RWPE1 (cell line): ENCODE results near the gene SEMA5A.

ENCODE experiments used
- CTCF ChIA-PET: fragments of 350-600 bp; sonication (Branson Sonifier 250); formaldehyde crosslinking; extraction: SDS; loops from one replicate; lab custom pipeline; 2021; lab: Yijun Ruan, JAX
- POLR2A ChIA-PET: fragments of 400-600 bp; formaldehyde crosslinking; extraction: SDS; loops from one replicate; lab custom pipeline; 2020; ENCODE audit warnings: antibody characterized with exemption; ENCODE audit not compliant: low non-redundant PET; lab: Yijun Ruan, JAX
- DNase-seq: peaks from one replicate; pipeline ENCODE4 v3.0.0; 2012; ENCODE audit warnings: low spot score
- H3K27ac ChIP-seq: fragments of 450-650 bp; 2 replicates; pipeline ENCODE4 v1.5.1; 2017
- TF ChIP-seq, protein P1 (sequence below): fragments of 450-650 bp; conservative IDR thresholded peaks from 2 replicates; pipeline ENCODE4 v1.5.1; 2017; ENCODE audit warnings: low read depth, mild to moderate bottlenecking

The SEMA5A gene

DNA sequence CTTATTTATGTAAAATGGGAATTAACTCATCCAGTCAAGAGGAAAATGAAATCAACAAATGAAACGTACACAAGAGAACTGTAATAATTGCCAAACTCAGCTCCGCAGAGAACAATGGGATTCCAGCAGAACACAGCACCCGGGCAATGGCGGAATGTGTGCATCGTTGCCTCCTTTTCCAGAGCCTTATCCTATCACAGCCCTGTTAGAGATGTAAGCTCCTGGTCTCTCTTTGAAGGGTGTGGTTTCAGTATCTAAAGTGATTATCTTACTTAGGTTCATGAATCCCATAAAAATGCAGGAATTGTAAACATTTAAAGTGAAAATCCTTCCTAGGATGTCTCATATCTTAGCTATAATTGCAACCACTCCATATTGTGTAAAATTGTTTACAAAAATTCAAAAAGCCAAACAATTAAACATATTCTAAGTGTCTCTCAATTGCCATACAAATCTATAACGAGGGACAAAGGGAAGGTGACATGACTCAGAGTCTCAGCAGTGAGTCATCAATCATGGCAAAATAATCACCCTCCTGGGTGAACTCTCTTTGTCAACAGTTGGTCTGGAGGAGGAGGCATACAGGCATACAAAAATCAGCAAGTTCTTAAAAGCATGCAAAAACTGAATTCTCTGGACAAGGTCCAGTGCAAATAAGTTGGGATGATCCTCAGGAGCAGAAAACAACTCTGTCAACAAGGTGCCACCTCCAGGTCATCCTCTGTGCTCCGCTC, 22.6 kb downstream of the SEMA5A start:
- CTCF ChIA-PET, result no interaction called here
- POLR2A ChIA-PET, result no interaction called here
- TF ChIP-seq, protein P1, sequence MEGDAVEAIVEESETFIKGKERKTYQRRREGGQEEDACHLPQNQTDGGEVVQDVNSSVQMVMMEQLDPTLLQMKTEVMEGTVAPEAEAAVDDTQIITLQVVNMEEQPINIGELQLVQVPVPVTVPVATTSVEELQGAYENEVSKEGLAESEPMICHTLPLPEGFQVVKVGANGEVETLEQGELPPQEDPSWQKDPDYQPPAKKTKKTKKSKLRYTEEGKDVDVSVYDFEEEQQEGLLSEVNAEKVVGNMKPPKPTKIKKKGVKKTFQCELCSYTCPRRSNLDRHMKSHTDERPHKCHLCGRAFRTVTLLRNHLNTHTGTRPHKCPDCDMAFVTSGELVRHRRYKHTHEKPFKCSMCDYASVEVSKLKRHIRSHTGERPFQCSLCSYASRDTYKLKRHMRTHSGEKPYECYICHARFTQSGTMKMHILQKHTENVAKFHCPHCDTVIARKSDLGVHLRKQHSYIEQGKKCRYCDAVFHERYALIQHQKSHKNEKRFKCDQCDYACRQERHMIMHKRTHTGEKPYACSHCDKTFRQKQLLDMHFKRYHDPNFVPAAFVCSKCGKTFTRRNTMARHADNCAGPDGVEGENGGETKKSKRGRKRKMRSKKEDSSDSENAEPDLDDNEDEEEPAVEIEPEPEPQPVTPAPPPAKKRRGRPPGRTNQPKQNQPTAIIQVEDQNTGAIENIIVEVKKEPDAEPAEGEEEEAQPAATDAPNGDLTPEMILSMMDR, result no peak
- DNase-seq, result no peak
- no peak overlapping the region for H3K27ac ChIP-seq

DNA sequence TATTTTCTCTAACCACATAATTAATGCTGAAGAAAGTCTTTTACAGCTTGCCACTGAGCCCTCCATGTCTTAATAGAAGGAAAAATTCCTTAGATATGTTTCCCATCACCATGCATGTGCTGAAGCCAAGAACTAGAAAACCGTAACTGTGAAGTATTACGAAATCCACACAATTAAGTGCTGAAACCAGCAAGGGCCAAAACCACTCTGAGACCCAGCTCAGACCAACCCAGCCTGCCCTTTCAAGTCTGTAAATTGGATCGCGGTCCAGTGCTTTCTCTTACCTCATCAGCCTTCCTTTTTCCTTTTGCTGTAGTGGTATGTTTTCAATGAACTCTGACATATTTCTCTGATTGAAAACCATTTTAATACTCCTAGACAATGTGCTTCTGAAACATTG, 26.3 kb downstream of the SEMA5A start:
- POLR2A ChIA-PET, result no interaction called here
- CTCF ChIA-PET, result no interaction called here
- no peak for DNase-seq
- TF ChIP-seq, protein P1, result no peak
- no peak overlapping the region for H3K27ac ChIP-seq

DNA sequence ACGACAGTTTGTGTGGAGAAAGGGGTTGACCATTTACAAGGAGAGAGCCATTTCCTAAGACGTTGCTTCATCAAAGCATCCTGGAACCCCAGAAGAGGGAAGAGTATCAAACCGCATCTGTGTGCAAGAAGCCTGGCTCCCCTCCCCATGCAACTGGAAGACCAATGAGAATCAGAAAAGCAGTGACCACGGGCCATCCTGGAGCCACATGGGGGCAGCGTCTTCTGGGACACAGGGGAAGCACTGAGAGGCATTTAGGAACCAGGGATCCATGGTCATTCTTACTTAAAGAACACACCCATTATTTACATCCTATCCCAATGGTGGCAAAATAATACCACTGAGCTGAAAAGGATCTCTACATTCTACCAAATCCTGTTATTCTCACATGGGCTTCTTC, 29.3 kb downstream of the SEMA5A start:
- TF ChIP-seq, protein P1, result no peak
- no peak for DNase-seq
- ChIA-PET CTCF (interaction anchor here (0.6 kb wide), 1 partner anchor 155 kb away, joined by 3 read pairs; no protein-coding TSS in a partner anchor), POLR2A (no interaction called here)
- no peak overlapping the region for H3K27ac ChIP-seq

- no peak overlapping the region for H3K27ac ChIP-seq
- POLR2A ChIA-PET, result no interaction called here
- CTCF ChIA-PET, result no interaction called here
- TF ChIP-seq, protein P1, result no peak
- DNase-seq, result no peak
Observed at GRCh38 chr5:9515436-9515835, 30.4 kb downstream of the SEMA5A start.

DNA sequence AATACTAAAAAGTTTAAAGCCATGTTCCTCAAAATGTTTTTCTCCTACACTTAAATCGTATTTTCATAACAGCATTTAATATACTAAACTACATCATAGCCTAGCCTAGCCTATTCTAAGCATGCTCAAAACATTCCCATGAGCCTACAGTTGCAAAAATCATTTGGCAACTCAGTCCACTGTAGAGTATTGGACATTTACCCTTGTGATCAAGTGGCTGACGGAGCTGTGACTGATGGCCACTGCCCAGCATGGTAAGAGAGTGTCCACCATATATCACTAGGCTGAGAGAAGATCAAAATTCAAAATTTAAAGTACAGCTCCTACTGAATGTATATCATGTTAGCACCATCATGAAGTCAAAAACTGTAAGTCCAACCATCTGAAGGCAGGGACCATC, 30.9 kb downstream of the SEMA5A start:
- ChIA-PET POLR2A (no interaction called here), CTCF (no interaction called here)
- H3K27ac ChIP-seq, result no peak overlapping the region
- DNase-seq, result no peak
- TF ChIP-seq, protein P1, result no peak

- no peak for DNase-seq
- TF ChIP-seq, protein P1, result no peak
- no peak overlapping the region for H3K27ac ChIP-seq
- POLR2A ChIA-PET, result no interaction called here
- CTCF ChIA-PET, result interaction anchor here (0.9 kb wide), 1 partner anchor 150 kb away, joined by 4 read pairs; no protein-coding TSS in a partner anchor
Observed at GRCh38 chr5:9513827-9514226, 32.0 kb downstream of the SEMA5A start.
